H9 (cell line): ENCODE measurements around the gene ABHD16B. TPM values are rescaled to one million over a fixed set of nuclear protein-coding genes. Genes with fewer than 3 reads are reported as not detected.
A peak's percentile ranks its signal among the peaks of the same experiment; 100 is the strongest.
"Not testable (repeated sequence)": the region's sequence is repeated elsewhere in the genome, so short reads cannot be mapped to it uniquely, and the experiment has no call there.

ENCODE experiments used
- DNase-seq: peaks from one replicate; pipeline ENCODE4 v3.0.0-alpha.2; 2017
- H2AFZ ChIP-seq: one replicate; pipeline ENCODE4 v1.6.1; 2013; ENCODE audit warnings: mild to moderate bottlenecking, low read length, control low read depth, moderate library complexity
- H2AK5ac ChIP-seq: 2 replicates; pipeline ENCODE4 v1.6.1; 2013; ENCODE audit warnings: low read length, control low read depth, mixed read lengths; ENCODE audit not compliant: insufficient read length
- H2BK120ac ChIP-seq: one replicate; pipeline ENCODE4 v1.6.1; 2013; ENCODE audit warnings: low read depth, mild to moderate bottlenecking, low read length, control low read depth, inconsistent platforms; ENCODE audit not compliant: poor library complexity, severe bottlenecking
- H2BK12ac ChIP-seq: 2 replicates; pipeline ENCODE4 v1.6.1; 2013; ENCODE audit warnings: low read length, control low read depth, mixed read lengths, low read depth; ENCODE audit not compliant: insufficient read length
- H2BK15ac ChIP-seq: 2 replicates; pipeline ENCODE4 v1.6.1; 2013; ENCODE audit warnings: low read depth, low read length, control low read depth
- H2BK20ac ChIP-seq: one replicate; pipeline ENCODE4 v1.6.1; 2013; ENCODE audit warnings: low read depth, mild to moderate bottlenecking, low read length, control low read depth, inconsistent platforms; ENCODE audit not compliant: poor library complexity, severe bottlenecking
- H2BK5ac ChIP-seq: 2 replicates; pipeline ENCODE4 v1.6.1; 2013; ENCODE audit warnings: low read length, control low read depth, mixed read lengths; ENCODE audit not compliant: insufficient read length
- H3K14ac ChIP-seq: 2 replicates; pipeline ENCODE4 v1.6.1; 2013; ENCODE audit warnings: low read length, control low read depth; ENCODE audit not compliant: insufficient read depth
- H3K18ac ChIP-seq: 2 replicates; pipeline ENCODE4 v1.6.1; 2013; ENCODE audit warnings: low read depth, mild to moderate bottlenecking, mixed read lengths, low read length, control low read depth; ENCODE audit not compliant: insufficient read length
- H3K23ac ChIP-seq: 2 replicates; pipeline ENCODE4 v1.6.1; 2013; ENCODE audit warnings: low read length, control low read depth, mixed read lengths, low read depth; ENCODE audit not compliant: insufficient read length
- H3K23me2 ChIP-seq: 2 replicates; pipeline ENCODE4 v1.6.1; 2013; ENCODE audit warnings: low read depth, mild to moderate bottlenecking, mixed read lengths, low read length, control low read depth; ENCODE audit not compliant: insufficient read length, poor library complexity, severe bottlenecking
- H3K27ac ChIP-seq: 2 replicates; pipeline ENCODE4 v1.5.1; 2013; ENCODE audit warnings: low read length, control low read depth, mixed read lengths, low read depth; ENCODE audit not compliant: insufficient read length
- H3K27me3 ChIP-seq: 2 replicates; pipeline ENCODE4 v1.6.1; 2013; ENCODE audit warnings: low read length, control low read depth, inconsistent platforms; ENCODE audit not compliant: insufficient read depth
- H3K4ac ChIP-seq: 2 replicates; pipeline ENCODE4 v1.6.1; 2013; ENCODE audit warnings: low read depth, mild to moderate bottlenecking, control low read depth, inconsistent platforms, low read length, moderate library complexity
- H3K4me1 ChIP-seq: 2 replicates; pipeline ENCODE4 v1.6.1; 2013; ENCODE audit warnings: low read length, control low read depth, inconsistent platforms; ENCODE audit not compliant: insufficient read depth
- H3K4me2 ChIP-seq: 2 replicates; pipeline ENCODE4 v1.6.1; 2013; ENCODE audit warnings: low read length, control low read depth, mixed read lengths; ENCODE audit not compliant: insufficient read length, insufficient read depth
- H3K56ac ChIP-seq: 2 replicates; pipeline ENCODE4 v1.6.1; 2013; ENCODE audit warnings: low read depth, mild to moderate bottlenecking, mixed read lengths, low read length, control low read depth; ENCODE audit not compliant: insufficient read length
- H3K79me1 ChIP-seq: 2 replicates; pipeline ENCODE4 v1.6.1; 2013; ENCODE audit warnings: low read depth, mild to moderate bottlenecking, moderate library complexity, low read length, control low read depth, inconsistent platforms; ENCODE audit not compliant: insufficient read depth, poor library complexity, severe bottlenecking
- H3K79me2 ChIP-seq: 2 replicates; pipeline ENCODE4 v1.6.1; 2013; ENCODE audit warnings: low read length, control low read depth, inconsistent platforms; ENCODE audit not compliant: insufficient read depth
- H3K9ac ChIP-seq: 2 replicates; pipeline ENCODE4 v1.6.1; 2013; ENCODE audit warnings: low read length, control low read depth, mixed read lengths; ENCODE audit not compliant: insufficient read length; ENCODE audit errors: extremely low read depth
- H3K9me3 ChIP-seq: one replicate; pipeline ENCODE4 v1.6.1; 2013; ENCODE audit warnings: low read depth, low read length, inconsistent platforms; ENCODE audit not compliant: control insufficient read depth
- H3T11ph ChIP-seq: one replicate; pipeline ENCODE4 v1.6.1; 2013; ENCODE audit warnings: mild to moderate bottlenecking, low read length, control low read depth, inconsistent platforms
- H4K20me1 ChIP-seq: one replicate; pipeline ENCODE4 v1.6.1; 2013; ENCODE audit not compliant: control insufficient read depth, insufficient read length, insufficient read depth
- H4K5ac ChIP-seq: 2 replicates; pipeline ENCODE4 v1.6.1; 2013; ENCODE audit warnings: low read depth, mild to moderate bottlenecking, mixed read lengths, low read length, control low read depth; ENCODE audit not compliant: insufficient read length
- H4K8ac ChIP-seq: replicated peaks from 2 replicates; pipeline ENCODE4 v1.6.1; 2013; ENCODE audit warnings: low read length, control low read depth, mixed read lengths, low read depth; ENCODE audit not compliant: insufficient read length
- H4K91ac ChIP-seq: 2 replicates; pipeline ENCODE4 v1.6.1; 2013; ENCODE audit warnings: low read depth, mild to moderate bottlenecking, moderate library complexity, mixed read lengths, low read length, control low read depth; ENCODE audit not compliant: insufficient read length
- H3K27ac Mint-ChIP-seq, 3 experiments: 2 replicates in 2 of 3; 3 replicates in 1 of 3; pipeline ENCODE4 v1.8.0; 2020 to 2021; ENCODE audit warnings: mixed read lengths in 3 of 3, mild to moderate bottlenecking in 1 of 3, moderate library complexity in 1 of 3
- H3K27me3 Mint-ChIP-seq: 2 replicates; pipeline ENCODE4 v1.8.0; 2021; ENCODE audit warnings: low read depth, mild to moderate bottlenecking, moderate library complexity, mixed read lengths
- H3K36me3 Mint-ChIP-seq, 3 experiments: 2 replicates in 2 of 3; 3 replicates in 1 of 3; pipeline ENCODE4 v1.8.0; 2020 to 2021; ENCODE audit warnings: low read depth in 3 of 3, mixed read lengths in 3 of 3; ENCODE audit not compliant: insufficient read depth in 1 of 3
- H3K4me1 Mint-ChIP-seq, 2 experiments: 2 replicates each; pipeline ENCODE4 v1.8.0; 2020; ENCODE audit warnings: mixed read lengths in 2 of 2
- H3K4me3 Mint-ChIP-seq, 2 experiments: 2 replicates in 1 of 2; 3 replicates in 1 of 2; pipeline ENCODE4 v1.8.0; 2020 to 2021; ENCODE audit warnings: mild to moderate bottlenecking in 2 of 2, mixed read lengths in 2 of 2, moderate library complexity in 1 of 2
- H3K9me3 Mint-ChIP-seq, 2 experiments: 2 replicates in 1 of 2; 3 replicates in 1 of 2; pipeline ENCODE4 v1.8.0; 2020; ENCODE audit warnings: mild to moderate bottlenecking in 2 of 2, mixed read lengths in 2 of 2, moderate library complexity in 1 of 2
- CTCF ChIP-seq: fragments of 200-600 bp; sonication (generic); conservative IDR thresholded peaks from 3 replicates; pipeline ENCODE4 v1.8.0; 2021; ENCODE audit warnings: antibody characterized with exemption, mild to moderate bottlenecking
- WGBS: extraction: QIAGEN DNeasy Blood & Tissue Kit; methylation state at CpG from one replicate; pipeline ENCODE4 v1.1.7; 2013; ENCODE audit warnings: missing lambda C conversion rate, low lambda C conversion rate, mixed read lengths; ENCODE audit not compliant: insufficient read length; ENCODE audit errors: extremely low coverage; 5-methylcytosine and 5-hydroxymethylcytosine counted together
- total RNA-seq: library from RNA; stranded (reverse); gene quantifications from 2 replicates; pipeline ENCODE4 v1.2.1, GENCODE V29; 2021

Gene ABHD16B
- total RNA-seq, 1 experiment from 2014 or later = not detected

- Histone ChIP-seq H2BK5ac (no peak overlapping the region), H4K5ac (no peak overlapping the region), H3K4ac (no peak overlapping the region), H3K79me2 (no peaks in the 10 kb centered on the region), H3K4me2 (no peak overlapping the region), H3K27me3 (no peaks in the 10 kb centered on the region), H2AK5ac (no peak overlapping the region), H3K27ac (no peak overlapping the region), H3K79me1 (peaks cover 4% of the 10 kb centered on the region), H3K23ac (no peak overlapping the region), H3T11ph (no peak overlapping the region), H2BK120ac (no peak overlapping the region), H2BK20ac (no peak overlapping the region), H2AFZ (no peak overlapping the region), H3K56ac (no peak overlapping the region), H3K9ac (no peak overlapping the region), H2BK12ac (no peak overlapping the region), H2BK15ac (no peak overlapping the region), H4K20me1 (no peaks in the 10 kb centered on the region), H4K91ac (no peak overlapping the region), H3K14ac (no peak overlapping the region), H4K8ac (no peak overlapping the region), H3K23me2 (no peaks in the 10 kb centered on the region), H3K9me3 (no peaks in the 10 kb centered on the region), H3K18ac (no peak overlapping the region), H3K4me1 (no peaks in the 10 kb centered on the region)
- Mint-ChIP-seq H3K4me1 (no peaks in the 10 kb centered on the region), H3K27me3 (no peaks in the 10 kb centered on the region), H3K27ac (peak overlapping the region in 1 of 3 experiments; percentile 68; a peak in 1 of 7 replicates), H3K9me3 (no peaks in the 10 kb centered on the region), H3K4me3 (no peak overlapping the region), H3K36me3 (peaks cover 33 to 86% (median 82%) of the 10 kb centered on the region in 3 experiments; a peak in 6 of 7 replicates)
- no peak for DNase-seq
- no peak for TF ChIP-seq CTCF
- no CpG with 5 or more reads among the region's 14 CpGs for WGBS
Observed at GRCh38 chr20:63873477-63873971, 12.2 kb downstream of the ABHD16B start.

DNA sequence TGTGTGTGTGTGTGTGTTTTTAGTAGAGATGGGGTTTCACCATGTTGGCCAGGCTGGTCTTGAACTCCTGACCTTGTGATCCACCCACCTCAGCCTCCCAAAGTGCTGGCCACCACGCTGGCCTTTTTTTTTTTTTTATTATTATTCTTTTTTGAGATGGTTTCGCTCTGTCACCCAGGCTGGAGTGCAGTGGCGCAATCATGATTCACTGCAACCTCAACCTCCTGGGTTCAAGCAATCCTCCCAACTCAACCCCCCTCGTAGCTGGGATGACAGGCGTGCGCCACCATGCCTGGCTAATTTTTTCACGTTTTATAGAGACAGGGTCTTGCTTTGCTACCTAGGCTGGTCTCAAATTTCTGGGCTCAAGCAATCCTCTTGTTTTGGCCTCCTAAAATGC lies 12.9 kb downstream of the ABHD16B start:
- not testable (repeated sequence) for H2BK12ac ChIP-seq, H3K23ac ChIP-seq, H4K5ac ChIP-seq, H3K18ac ChIP-seq, H2BK5ac ChIP-seq, H3T11ph ChIP-seq, DNase-seq, H2BK120ac ChIP-seq, H3K56ac ChIP-seq, H3K9me3 ChIP-seq, H3K79me2 ChIP-seq, H2AK5ac ChIP-seq, H3K27ac ChIP-seq, H4K91ac ChIP-seq, H3K14ac ChIP-seq, H3K9ac ChIP-seq, H3K4ac ChIP-seq, H3K4me2 ChIP-seq, H3K27me3 ChIP-seq, H3K4me1 ChIP-seq, H3K4me1 Mint-ChIP-seq, H3K23me2 ChIP-seq, H4K8ac ChIP-seq, H3K79me1 ChIP-seq, H2BK20ac ChIP-seq, H3K4me3 Mint-ChIP-seq, H3K9me3 Mint-ChIP-seq, H3K27me3 Mint-ChIP-seq, H2AFZ ChIP-seq, H4K20me1 ChIP-seq, H2BK15ac ChIP-seq
- H3K27ac Mint-ChIP-seq = peak overlapping the region in 1 of 3 experiments; percentile 48; a peak in 1 of 7 replicates
- H3K36me3 Mint-ChIP-seq = peaks cover 30 to 80% (median 78%) of the 10 kb centered on the region in 3 experiments; a peak in 6 of 7 replicates
- WGBS = no CpG with 5 or more reads among the region's 7 CpGs
